Measurements from ENCODE around the gene LRMDA. TPM values are rescaled to one million over a fixed set of nuclear protein-coding genes. Genes with fewer than 3 reads are reported as not detected.

LRMDA gene
- total and polyA plus RNA-seq, 2 of the 8 experiments (the other 6 are each of a cell fraction or from before 2014, with no cell fraction given), result 0.86 to 2.8 TPM

DNA sequence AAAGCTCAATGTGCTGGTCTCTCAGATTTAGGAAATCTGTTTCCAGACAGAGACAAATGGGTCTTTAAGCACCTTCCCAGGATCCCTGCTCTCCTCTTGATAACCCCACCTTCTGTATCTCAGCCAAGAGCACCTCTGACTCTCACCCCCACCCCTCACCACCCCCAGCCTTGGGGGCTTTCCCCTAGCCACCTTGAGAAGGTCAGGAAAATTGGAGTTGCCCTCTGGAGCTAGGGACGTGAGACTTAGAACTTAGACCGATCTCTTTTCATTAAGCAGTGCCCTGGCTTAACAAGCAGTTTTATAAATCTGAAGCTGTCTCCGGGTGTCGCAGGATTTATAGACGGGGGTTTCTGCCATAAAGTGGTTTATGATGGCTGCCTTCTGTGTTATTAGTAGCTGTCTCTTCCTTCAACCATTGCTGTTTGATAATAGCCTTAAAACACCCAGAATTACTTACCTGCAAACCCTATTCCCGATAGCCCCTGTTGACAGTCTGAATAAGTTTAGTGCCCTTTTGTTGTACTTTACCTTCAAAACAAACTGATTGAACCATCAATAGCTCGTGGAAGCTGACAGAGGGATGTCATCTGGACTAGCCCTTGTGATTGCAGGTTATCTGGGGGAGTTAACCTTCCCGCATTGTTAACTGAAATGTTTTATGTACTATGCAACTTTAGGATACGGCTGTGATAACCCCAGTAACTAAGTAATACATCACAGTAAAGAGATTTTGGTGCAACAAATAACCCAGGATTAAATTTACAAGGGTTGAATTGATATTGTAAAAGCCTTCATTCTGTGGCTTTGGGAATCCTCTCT is 621.5 kb downstream of the LRMDA start (continued):
- TF ChIP-seq JUN (IDR thresholded peaks at IDR 0.05; ENCODE audit: low read depth, low read length), result no peak
- no peak for TF ChIP-seq ASH2L (IDR thresholded peaks at IDR 0.05; ENCODE audit: low read length)
- TF ChIP-seq RNF2 (IDR thresholded peaks at IDR 0.05; ENCODE audit: borderline replicate concordance, low read depth, low read length, missing control alignments, poor library complexity, severe bottlenecking), result no peak
- TF ChIP-seq TAF1 (IDR thresholded peaks at IDR 0.05; ENCODE audit: low read depth, low read length), result no peak
- no peak for TF ChIP-seq PHF8 (conservative IDR thresholded peaks at IDR 0.05; ENCODE audit: low read depth, low read length)
- TF ChIP-seq RAD21 (IDR thresholded peaks at IDR 0.05 in 1 of 2, conservative IDR thresholded peaks at IDR 0.05 in 1 of 2; ENCODE audit: low read depth in 2 of 2, low read length in 2 of 2), result no peak
- no peak for TF ChIP-seq TBP (IDR thresholded peaks at IDR 0.05; ENCODE audit: low read depth, low read length)
- TF ChIP-seq CTBP2 (IDR thresholded peaks at IDR 0.05; ENCODE audit: borderline replicate concordance, insufficient read depth, insufficient read length, low read length), result no peak
